HFFc6 (cell line): ENCODE results near the gene RBL1. TPM values are rescaled to one million over a fixed set of nuclear protein-coding genes. Genes with fewer than 3 reads are reported as not detected.
A peak's percentile ranks its signal among the peaks of the same experiment; 100 is the strongest.
"Not testable (repeated sequence)": the region's sequence is repeated elsewhere in the genome, so short reads cannot be mapped to it uniquely, and the experiment has no call there.

ENCODE experiments used
- DNase-seq: peaks from one replicate; pipeline ENCODE4 v3.0.0-alpha.2; 2018
- H3K27ac Mint-ChIP-seq: 2 replicates; pipeline ENCODE4 v1.8.0; 2020; ENCODE audit warnings: mild to moderate bottlenecking, mixed read lengths
- H3K27me3 Mint-ChIP-seq: 2 replicates; pipeline ENCODE4 v1.8.0; 2021; ENCODE audit warnings: mild to moderate bottlenecking, moderate library complexity, mixed read lengths; ENCODE audit not compliant: insufficient read depth
- H3K36me3 Mint-ChIP-seq: 2 replicates; pipeline ENCODE4 v1.8.0; 2021; ENCODE audit warnings: low read depth, mixed read lengths
- H3K4me1 Mint-ChIP-seq: 2 replicates; pipeline ENCODE4 v1.8.0; 2020; ENCODE audit warnings: low read depth, mixed read lengths
- H3K4me3 Mint-ChIP-seq: 2 replicates; pipeline ENCODE4 v1.8.0; 2020; ENCODE audit warnings: mild to moderate bottlenecking, moderate library complexity, mixed read lengths
- H3K9me3 Mint-ChIP-seq: 2 replicates; pipeline ENCODE4 v1.8.0; 2020; ENCODE audit warnings: mild to moderate bottlenecking, mixed read lengths
- CTCF ChIP-seq: fragments of 200-600 bp; sonication (generic); IDR thresholded peaks from 2 replicates; pipeline ENCODE4 v1.5.0; 2021; ENCODE audit warnings: antibody characterized with exemption, mild to moderate bottlenecking
- total RNA-seq, 6 experiments: library from RNA; stranded (reverse); fragmentation: NEBNext Ultra II Directional; extraction: Animal tissue kit (Norgen Biotek cat#: 25700); gene quantifications; 2 replicates in 1 of 6; 3 replicates in 5 of 6; pipeline ENCODE4 v1.2.3, GENCODE V29; 2021

The RBL1 gene
- total RNA-seq, 6 experiments from 2014 or later = 6.6 to 13.3 (median 12.9) TPM

GRCh38 chr20:37075932-37076685, 19.7 kb downstream of the RBL1 start:
- no peaks in the 10 kb centered on the region for H3K27me3 Mint-ChIP-seq
- TF ChIP-seq CTCF = no peak
- peaks cover 12% of the 10 kb centered on the region for H3K36me3 Mint-ChIP-seq
- H3K4me3 Mint-ChIP-seq = no peak overlapping the region
- DNase-seq = no peak
- H3K9me3 Mint-ChIP-seq = no peaks in the 10 kb centered on the region
- 0 out of 2 replicates have a peak overlapping the region, but pooled peaks have one; percentile 26 for H3K27ac Mint-ChIP-seq
- peaks cover 28% of the 10 kb centered on the region for H3K4me1 Mint-ChIP-seq

GRCh38 chr20:37072293-37073196, 23.3 kb downstream of the RBL1 start:
- no peak for TF ChIP-seq CTCF
- Mint-ChIP-seq H3K4me1 (peaks cover 31% of the 10 kb centered on the region), H3K27me3 (no peaks in the 10 kb centered on the region), H3K36me3 (peaks cover 10% of the 10 kb centered on the region), H3K4me3 (no peak overlapping the region), H3K9me3 (no peaks in the 10 kb centered on the region), H3K27ac (peak overlapping the region; percentile 93; the same call in 1 of the 2 replicates)
- no peak for DNase-seq

- Mint-ChIP-seq H3K4me1 (peaks cover 28% of the 10 kb centered on the region), H3K36me3 (peaks cover 13% of the 10 kb centered on the region), H3K27ac (peak overlapping the region; percentile 93), H3K4me3 (peak overlapping the region; percentile 58), H3K9me3 (no peaks in the 10 kb centered on the region), H3K27me3 (no peaks in the 10 kb centered on the region)
- no peak for TF ChIP-seq CTCF
- DNase-seq = peak; percentile 77
These were observed 24.3 kb downstream of the RBL1 start for GRCh38 chr20:37071481-37071911.

- not testable (repeated sequence) for H3K27ac Mint-ChIP-seq, DNase-seq, H3K9me3 Mint-ChIP-seq, H3K4me3 Mint-ChIP-seq, H3K27me3 Mint-ChIP-seq
- Mint-ChIP-seq H3K4me1 (peaks cover 17% of the 10 kb centered on the region), H3K36me3 (peaks cover 11% of the 10 kb centered on the region)
These were observed 26.2 kb downstream of the RBL1 start for GRCh38 chr20:37069563-37069962.

GRCh38 chr20:37066168-37066567, 29.6 kb downstream of the RBL1 start:
- Mint-ChIP-seq H3K27ac (no peak overlapping the region), H3K4me1 (peaks cover 4% of the 10 kb centered on the region), H3K27me3 (no peaks in the 10 kb centered on the region), H3K4me3 (no peak overlapping the region), H3K9me3 (no peaks in the 10 kb centered on the region), H3K36me3 (peaks cover 11% of the 10 kb centered on the region; the same call in 1 of the 2 replicates)
- no peak for TF ChIP-seq CTCF
- no peak for DNase-seq

- H3K27ac Mint-ChIP-seq = no peak overlapping the region
- DNase-seq = no peak
- H3K9me3 Mint-ChIP-seq = no peaks in the 10 kb centered on the region
- H3K36me3 Mint-ChIP-seq = peaks cover 27% of the 10 kb centered on the region
- no peak for TF ChIP-seq CTCF
- H3K4me1 Mint-ChIP-seq = no peaks in the 10 kb centered on the region
- H3K4me3 Mint-ChIP-seq = no peak overlapping the region
- peaks cover 2% of the 10 kb centered on the region; the same call in 1 of the 2 replicates for H3K27me3 Mint-ChIP-seq
These were observed 40.5 kb downstream of the RBL1 start for GRCh38 chr20:37055276-37055675.
